Measurements from ENCODE around the gene C19orf67.
A peak's percentile ranks its signal among the peaks of the same experiment; 100 is the strongest.

The C19orf67 gene

GRCh38 chr19:14090509-14091080, 5.0 kb upstream of the C19orf67 start, which contains the start of gene SAMD1:
Gene SAMD1 (minus strand): TSS chr19:14090751.
- Histone ChIP-seq H3K9ac (ENCODE audit: low read length) (peak within 1 kb of the TSS; percentile 89), H3K27me3 (ENCODE audit: control insufficient read depth, insufficient read depth, low read length) (no peaks in the 10 kb centered on the region), H3K9me3 (ENCODE audit: control insufficient read depth, low read length) (no peaks in the 10 kb centered on the region), H3K36me3 (ENCODE audit: control insufficient read depth, insufficient read depth, low read length) (no peaks in the 10 kb centered on the region), H3K4me3 (ENCODE audit: low read length) (peak within 1 kb of the TSS; percentile 38), H3K4me1 (ENCODE audit: control insufficient read depth, insufficient read depth, low read length) (peaks cover 14% of the 10 kb centered on the region)

- H3K27me3 ChIP-seq (ENCODE audit: control insufficient read depth, insufficient read depth, low read length), result no peaks in the 10 kb centered on the region
- peaks cover 21% of the 10 kb centered on the region for H3K4me1 ChIP-seq (ENCODE audit: control insufficient read depth, insufficient read depth, low read length)
- peak overlapping the region; percentile 28 for H3K9ac ChIP-seq (ENCODE audit: low read length)
- H3K9me3 ChIP-seq (ENCODE audit: control insufficient read depth, low read length), result no peaks in the 10 kb centered on the region
- H3K36me3 ChIP-seq (ENCODE audit: control insufficient read depth, insufficient read depth, low read length), result no peaks in the 10 kb centered on the region
- H3K4me3 ChIP-seq (ENCODE audit: low read length), result no peak overlapping the region
These were observed 4.3 kb upstream of the C19orf67 start for GRCh38 chr19:14089662-14090508.

GRCh38 chr19:14089412-14089661, 3.8 kb upstream of the C19orf67 start:
- Histone ChIP-seq H3K4me1 (ENCODE audit: control insufficient read depth, insufficient read depth, low read length) (peaks cover 24% of the 10 kb centered on the region), H3K27me3 (ENCODE audit: control insufficient read depth, insufficient read depth, low read length) (no peaks in the 10 kb centered on the region), H3K4me3 (ENCODE audit: low read length) (no peak overlapping the region), H3K36me3 (ENCODE audit: control insufficient read depth, insufficient read depth, low read length) (no peaks in the 10 kb centered on the region), H3K9me3 (ENCODE audit: control insufficient read depth, low read length) (no peaks in the 10 kb centered on the region), H3K9ac (ENCODE audit: low read length) (peak overlapping the region; percentile 28)

- Histone ChIP-seq H3K4me1 (ENCODE audit: control insufficient read depth, insufficient read depth, low read length) (peaks cover 24% of the 10 kb centered on the region), H3K36me3 (ENCODE audit: control insufficient read depth, insufficient read depth, low read length) (no peaks in the 10 kb centered on the region), H3K4me3 (ENCODE audit: low read length) (no peak overlapping the region), H3K9me3 (ENCODE audit: control insufficient read depth, low read length) (no peaks in the 10 kb centered on the region), H3K9ac (ENCODE audit: low read length) (no peak overlapping the region), H3K27me3 (ENCODE audit: control insufficient read depth, insufficient read depth, low read length) (no peaks in the 10 kb centered on the region)
These were observed 3.2 kb upstream of the C19orf67 start for GRCh38 chr19:14088634-14089411.

GRCh38 chr19:14086098-14086497, 515 bp upstream of the C19orf67 start:
- H3K27me3 ChIP-seq (ENCODE audit: control insufficient read depth, insufficient read depth, low read length), result no peaks in the 10 kb centered on the region

GRCh38 chr19:14082675-14082960, 3.0 kb downstream of the C19orf67 start:
- peak overlapping the region; percentile 96 for H3K9ac ChIP-seq (ENCODE audit: low read length)
- H3K4me1 ChIP-seq (ENCODE audit: control insufficient read depth, insufficient read depth, low read length), result peaks cover 38% of the 10 kb centered on the region
- no peaks in the 10 kb centered on the region for H3K27me3 ChIP-seq (ENCODE audit: control insufficient read depth, insufficient read depth, low read length)
- no peaks in the 10 kb centered on the region for H3K36me3 ChIP-seq (ENCODE audit: control insufficient read depth, insufficient read depth, low read length)
- peak overlapping the region; percentile 67 for H3K4me3 ChIP-seq (ENCODE audit: low read length)
- no peaks in the 10 kb centered on the region for H3K9me3 ChIP-seq (ENCODE audit: control insufficient read depth, low read length)

More at GRCh38 chr19:14086098-14086497, 515 bp upstream of the C19orf67 start:
- H3K4me3 ChIP-seq (ENCODE audit: low read length), result no peak overlapping the region
- H3K4me1 ChIP-seq (ENCODE audit: control insufficient read depth, insufficient read depth, low read length), result peaks cover 34% of the 10 kb centered on the region
- no peak overlapping the region for H3K9ac ChIP-seq (ENCODE audit: low read length)
- H3K36me3 ChIP-seq (ENCODE audit: control insufficient read depth, insufficient read depth, low read length), result no peaks in the 10 kb centered on the region
- H3K9me3 ChIP-seq (ENCODE audit: control insufficient read depth, low read length), result no peaks in the 10 kb centered on the region

GRCh38 chr19:14081797-14082674, 3.5 kb downstream of the C19orf67 start:
- Histone ChIP-seq H3K4me3 (ENCODE audit: low read length) (peak overlapping the region; percentile 67), H3K4me1 (ENCODE audit: control insufficient read depth, insufficient read depth, low read length) (peaks cover 38% of the 10 kb centered on the region), H3K36me3 (ENCODE audit: control insufficient read depth, insufficient read depth, low read length) (no peaks in the 10 kb centered on the region), H3K9me3 (ENCODE audit: control insufficient read depth, low read length) (no peaks in the 10 kb centered on the region), H3K27me3 (ENCODE audit: control insufficient read depth, insufficient read depth, low read length) (no peaks in the 10 kb centered on the region), H3K9ac (ENCODE audit: low read length) (peak overlapping the region; percentile 96)

GRCh38 chr19:14080887-14081796, 4.4 kb downstream of the C19orf67 start:
- Histone ChIP-seq H3K36me3 (ENCODE audit: control insufficient read depth, insufficient read depth, low read length) (no peaks in the 10 kb centered on the region), H3K4me1 (ENCODE audit: control insufficient read depth, insufficient read depth, low read length) (peaks cover 38% of the 10 kb centered on the region), H3K4me3 (ENCODE audit: low read length) (peak overlapping the region; percentile 67), H3K27me3 (ENCODE audit: control insufficient read depth, insufficient read depth, low read length) (no peaks in the 10 kb centered on the region), H3K9me3 (ENCODE audit: control insufficient read depth, low read length) (no peaks in the 10 kb centered on the region), H3K9ac (ENCODE audit: low read length) (peak overlapping the region; percentile 96)

GRCh38 chr19:14078411-14078810, 7.2 kb downstream of the C19orf67 start:
- no peaks in the 10 kb centered on the region for H3K36me3 ChIP-seq (ENCODE audit: control insufficient read depth, insufficient read depth, low read length)
- peaks cover 40% of the 10 kb centered on the region for H3K4me1 ChIP-seq (ENCODE audit: control insufficient read depth, insufficient read depth, low read length)
- H3K27me3 ChIP-seq (ENCODE audit: control insufficient read depth, insufficient read depth, low read length), result no peaks in the 10 kb centered on the region
- no peak overlapping the region for H3K9ac ChIP-seq (ENCODE audit: low read length)
- H3K4me3 ChIP-seq (ENCODE audit: low read length), result no peak overlapping the region
- no peaks in the 10 kb centered on the region for H3K9me3 ChIP-seq (ENCODE audit: control insufficient read depth, low read length)

GRCh38 chr19:14073925-14074838, 11.4 kb downstream of the C19orf67 start:
- H3K9me3 ChIP-seq (ENCODE audit: control insufficient read depth, low read length), result no peaks in the 10 kb centered on the region
- H3K4me1 ChIP-seq (ENCODE audit: control insufficient read depth, insufficient read depth, low read length), result peaks cover 25% of the 10 kb centered on the region
- H3K9ac ChIP-seq (ENCODE audit: low read length), result peak overlapping the region; percentile 98
- H3K36me3 ChIP-seq (ENCODE audit: control insufficient read depth, insufficient read depth, low read length), result no peaks in the 10 kb centered on the region
- H3K4me3 ChIP-seq (ENCODE audit: low read length), result peak overlapping the region; percentile 74
- H3K27me3 ChIP-seq (ENCODE audit: control insufficient read depth, insufficient read depth, low read length), result no peaks in the 10 kb centered on the region

Data from mucosa of stomach (tissue), 1 donor.